Cerebellar cortex (tissue), 1 donor: ENCODE data around the gene MYADM.
"Not testable (repeated sequence)": the region's sequence is repeated elsewhere in the genome, so short reads cannot be mapped to it uniquely, and the experiment has no call there.

Experiments
- DNase-seq: peaks from one replicate; pipeline ENCODE4 v3.0.0-alpha.2; 2015; ENCODE audit warnings: low spot score

MYADM gene

GRCh38 chr19:53868892-53869804, 1.5 kb downstream of the MYADM start:
- peak; percentile 67 for DNase-seq

GRCh38 chr19:53869805-53870484, 2.3 kb downstream of the MYADM start:
- DNase-seq = not testable (repeated sequence)

- DNase-seq = no peak
Observed at GRCh38 chr19:53870485-53870844, 2.8 kb downstream of the MYADM start.

- no peak for DNase-seq
Observed at GRCh38 chr19:53871454-53871853, 3.8 kb downstream of the MYADM start.

GRCh38 chr19:53872762-53873161, 5.1 kb downstream of the MYADM start:
- no peak for DNase-seq

- DNase-seq = no peak
Observed at GRCh38 chr19:53873773-53874605, 6.3 kb downstream of the MYADM start.

- DNase-seq = no peak
Observed at GRCh38 chr19:53874606-53874990, 6.9 kb downstream of the MYADM start.

GRCh38 chr19:53875602-53876325, 8.1 kb downstream of the MYADM start:
- no peak for DNase-seq

- DNase-seq = no peak
Observed at GRCh38 chr19:53876651-53877224, 9.1 kb downstream of the MYADM start.

GRCh38 chr19:53877361-53877766, 9.7 kb downstream of the MYADM start:
- DNase-seq = no peak

- no peak for DNase-seq
Observed at GRCh38 chr19:53878776-53879139, 11.1 kb downstream of the MYADM start.

- DNase-seq = peak; percentile 96
Observed at GRCh38 chr19:53879140-53880081, 11.7 kb downstream of the MYADM start.

GRCh38 chr19:53880711-53881481, 13.2 kb downstream of the MYADM start:
- DNase-seq = no peak

- DNase-seq = peak; percentile 44
Observed at GRCh38 chr19:53881482-53882390, 14.1 kb downstream of the MYADM start, which contains the start of gene PRKCG. TSS of gene PRKCG (plus strand) at chr19:53882197. CDS start at chr19:53882495, 298 bp downstream.

GRCh38 chr19:53882391-53883050, 14.8 kb downstream of the MYADM start:
- no peak for DNase-seq

- DNase-seq = no peak
Observed at GRCh38 chr19:53883231-53883661, 15.6 kb downstream of the MYADM start.

GRCh38 chr19:53883741-53884140, 16.1 kb downstream of the MYADM start:
- DNase-seq = no peak

GRCh38 chr19:53884256-53884655, 16.6 kb downstream of the MYADM start:
- DNase-seq = no peak
